HEK293 (cell line): ENCODE data around the gene FRMD6.

ENCODE experiments used
- CTCF ChIA-PET: fragments of 350-600 bp; formaldehyde crosslinking; extraction: SDS; loops from one replicate; lab custom pipeline; 2021; ENCODE audit warnings: antibody characterized with exemption; lab: Yijun Ruan, JAX
- POLR2A ChIA-PET: fragments of 300-600 bp; formaldehyde crosslinking; extraction: SDS; loops from one replicate; lab custom pipeline; 2020; ENCODE audit warnings: antibody characterized with exemption, inconsistent platforms; lab: Yijun Ruan, JAX
- H3K27ac ChIP-seq: fragments of 200-500 bp; sonication (Bioruptor generic); 2 replicates; pipeline ENCODE4 v1.5.1; 2014; ENCODE audit warnings: low read depth, low read length, control low read depth, inconsistent platforms; ENCODE audit errors: extremely low read depth
- H3K36me3 ChIP-seq, 2 experiments: fragments of 200-500 bp in 1 of 2; sonication (Bioruptor generic) in 1 of 2; 1 replicate in 1 of 2; 2 replicates in 1 of 2; pipeline ENCODE4 v1.5.1; 2014 to 2017; ENCODE audit warnings: inconsistent platforms in 2 of 2, low read length in 2 of 2; ENCODE audit not compliant: control insufficient read depth in 2 of 2, insufficient read depth in 1 of 2
- H3K4me1 ChIP-seq: fragments of 200-500 bp; sonication (Bioruptor generic); 2 replicates; pipeline ENCODE4 v1.5.1; 2014; ENCODE audit warnings: mild to moderate bottlenecking, low read length, inconsistent platforms; ENCODE audit not compliant: control insufficient read depth, insufficient read depth
- H3K4me3 ChIP-seq: 2 replicates; pipeline ENCODE4 v1.5.1; 2011; ENCODE audit warnings: low read depth, mild to moderate bottlenecking, control low read depth, low read length, moderate library complexity
- H3K9me3 ChIP-seq: fragments of 200-500 bp; sonication (Bioruptor generic); 2 replicates; pipeline ENCODE4 v1.5.1; 2014; ENCODE audit warnings: low read depth, low read length, inconsistent platforms; ENCODE audit not compliant: control insufficient read depth, insufficient read depth
- BCL11A ChIP-seq: fragments of 450-650 bp; formaldehyde crosslinking; IDR thresholded peaks from 2 replicates; pipeline ENCODE4 v1.5.1; 2016; ENCODE audit warnings: low read depth, missing biosample characterization, missing genetic modification characterization
- HOXA7 ChIP-seq: sonication (generic); formaldehyde crosslinking; IDR thresholded peaks from 2 replicates; pipeline ENCODE4 v1.8.1; 2022; ENCODE audit warnings: missing genetic modification reagents, borderline replicate concordance
- KLF10 ChIP-seq: fragments of 450-650 bp; IDR thresholded peaks from 2 replicates; pipeline ENCODE4 v1.5.1; 2018; ENCODE audit warnings: missing biosample characterization, mild to moderate bottlenecking, missing genetic modification characterization
- PATZ1 ChIP-seq: fragments of 450-650 bp; formaldehyde crosslinking; IDR thresholded peaks from 2 replicates; pipeline ENCODE4 v1.5.1; 2016; ENCODE audit warnings: missing biosample characterization, missing genetic modification characterization
- PRDM1 ChIP-seq: fragments of 450-650 bp; formaldehyde crosslinking; IDR thresholded peaks from 2 replicates; pipeline ENCODE4; 2016; ENCODE audit warnings: missing biosample characterization, missing genetic modification characterization
- WT1 ChIP-seq: fragments of 450-650 bp; formaldehyde crosslinking; IDR thresholded peaks from 2 replicates; pipeline ENCODE4 v1.5.1; 2016; ENCODE audit warnings: missing biosample characterization, missing genetic modification characterization
- ZFP37 ChIP-seq: fragments of 450-650 bp; formaldehyde crosslinking; IDR thresholded peaks from 2 replicates; pipeline ENCODE4 v1.5.1; 2016; ENCODE audit warnings: missing biosample characterization, missing genetic modification characterization
- ZFP69B ChIP-seq: fragments of 450-650 bp; formaldehyde crosslinking; IDR thresholded peaks from 2 replicates; pipeline ENCODE4 v1.5.1; 2016; ENCODE audit warnings: missing biosample characterization, missing genetic modification characterization
- ZIC2 ChIP-seq: fragments of 450-650 bp; formaldehyde crosslinking; IDR thresholded peaks from 2 replicates; pipeline ENCODE4 v1.5.1; 2016; ENCODE audit warnings: missing biosample characterization, missing genetic modification characterization
- ZNF114 ChIP-seq: fragments of 450-650 bp; formaldehyde crosslinking; IDR thresholded peaks from 2 replicates; pipeline ENCODE4 v1.5.0; 2017; ENCODE audit warnings: missing biosample characterization, missing genetic modification characterization
- ZNF146 ChIP-seq: fragments of 450-650 bp; formaldehyde crosslinking; IDR thresholded peaks from 2 replicates; pipeline ENCODE4 v1.5.1; 2016; ENCODE audit warnings: missing biosample characterization, missing genetic modification characterization
- ZNF214 ChIP-seq: fragments of 450-650 bp; formaldehyde crosslinking; IDR thresholded peaks from 2 replicates; pipeline ENCODE4 v1.5.1; 2017; ENCODE audit warnings: missing biosample characterization, mild to moderate bottlenecking, missing genetic modification characterization, borderline replicate concordance
- ZNF311 ChIP-seq: fragments of 450-650 bp; formaldehyde crosslinking; IDR thresholded peaks from 2 replicates; pipeline ENCODE4 v1.5.1; 2017; ENCODE audit warnings: missing biosample characterization, missing genetic modification characterization, borderline replicate concordance
- ZNF514 ChIP-seq: fragments of 450-650 bp; formaldehyde crosslinking; IDR thresholded peaks from 2 replicates; pipeline ENCODE4 v1.5.1; 2016; ENCODE audit warnings: missing biosample characterization, missing genetic modification characterization
- ZNF561 ChIP-seq: fragments of 450-650 bp; IDR thresholded peaks from 2 replicates; pipeline ENCODE4 v1.5.1; 2018; ENCODE audit warnings: missing biosample characterization, missing genetic modification characterization, borderline replicate concordance
- ZNF596 ChIP-seq: fragments of 450-650 bp; IDR thresholded peaks from 2 replicates; pipeline ENCODE4 v1.5.0; 2018; ENCODE audit warnings: missing biosample characterization, mild to moderate bottlenecking, missing genetic modification characterization, moderate library complexity
- ZNF645 ChIP-seq: fragments of 450-650 bp; formaldehyde crosslinking; IDR thresholded peaks from 2 replicates; pipeline ENCODE4; 2016; ENCODE audit warnings: missing biosample characterization, missing genetic modification characterization
- TF ChIP-seq, protein P1 (sequence below): fragments of 450-650 bp; formaldehyde crosslinking; IDR thresholded peaks from 2 replicates; pipeline ENCODE4 v1.5.1; 2017; ENCODE audit warnings: missing biosample characterization, missing genetic modification characterization
- TF ChIP-seq, protein P2 (sequence below): fragments of 450-650 bp; formaldehyde crosslinking; IDR thresholded peaks from 2 replicates; pipeline ENCODE4 v1.5.1; 2017; ENCODE audit warnings: missing biosample characterization, missing genetic modification characterization

Gene FRMD6

DNA sequence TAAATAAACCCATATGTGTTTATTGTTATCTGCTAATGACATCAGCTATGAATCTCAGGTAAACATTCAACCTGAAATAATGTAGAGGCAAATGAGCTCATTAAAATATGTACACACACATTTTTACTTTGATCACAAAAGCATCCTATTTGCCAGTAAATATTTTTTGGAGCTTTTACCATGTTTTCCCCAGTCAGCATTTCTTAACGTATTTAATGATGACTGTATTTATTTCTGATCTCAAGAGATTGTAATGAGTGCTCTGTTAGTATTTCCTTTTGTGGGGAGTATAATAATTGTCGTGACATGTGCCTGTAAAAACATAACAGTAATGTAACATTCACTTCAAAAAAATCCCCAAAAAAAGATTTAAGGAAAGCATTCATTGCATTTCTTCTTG lies 52.1 kb downstream of the FRMD6 start:
- POLR2A ChIA-PET: no interaction called here
- TF ChIP-seq ZNF561 (tag by site-specific recombination) (no peak), ZNF596 (tag by site-specific recombination) (no peak), WT1 (tag by site-specific recombination) (no peak), ZNF645 (tag by site-specific recombination) (no peak), ZNF146 (tag by site-specific recombination) (no peak), ZFP37 (tag by site-specific recombination) (no peak), ZNF514 (tag by site-specific recombination) (no peak), ZNF311 (no peak), ZNF114 (no peak)
- TF ChIP-seq, protein P1, sequence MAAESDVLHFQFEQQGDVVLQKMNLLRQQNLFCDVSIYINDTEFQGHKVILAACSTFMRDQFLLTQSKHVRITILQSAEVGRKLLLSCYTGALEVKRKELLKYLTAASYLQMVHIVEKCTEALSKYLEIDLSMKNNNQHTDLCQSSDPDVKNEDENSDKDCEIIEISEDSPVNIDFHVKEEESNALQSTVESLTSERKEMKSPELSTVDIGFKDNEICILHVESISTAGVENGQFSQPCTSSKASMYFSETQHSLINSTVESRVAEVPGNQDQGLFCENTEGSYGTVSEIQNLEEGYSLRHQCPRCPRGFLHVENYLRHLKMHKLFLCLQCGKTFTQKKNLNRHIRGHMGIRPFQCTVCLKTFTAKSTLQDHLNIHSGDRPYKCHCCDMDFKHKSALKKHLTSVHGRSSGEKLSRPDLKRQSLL (tag by site-specific recombination): no peak
- H3K27ac ChIP-seq: no peak overlapping the region
- no peak overlapping the region for H3K4me3 ChIP-seq
- CTCF ChIA-PET: interaction anchor here (0.6 to 1.5 kb wide), 3 partner anchors 22 to 179 kb away, joined by 3 to 5 read pairs (median 3); no protein-coding TSS in a partner anchor
- H3K36me3 ChIP-seq: peaks cover 17 to 52% of the 10 kb centered on the region in 2 experiments; a peak in 2 of 3 replicates
- H3K4me1 ChIP-seq: peaks cover 13% of the 10 kb centered on the region; the same call in 1 of the 2 replicates
- no peaks in the 10 kb centered on the region for H3K9me3 ChIP-seq

- H3K4me3 ChIP-seq: no peak overlapping the region
- ChIA-PET POLR2A (no interaction called here), CTCF (interaction anchor here (1.5 kb wide), 1 partner anchor 72 kb away, joined by 3 read pairs; no protein-coding TSS in a partner anchor)
- no peak overlapping the region for H3K27ac ChIP-seq
- peaks cover 19 to 59% of the 10 kb centered on the region in 2 experiments; a peak in 2 of 3 replicates for H3K36me3 ChIP-seq
- H3K9me3 ChIP-seq: no peaks in the 10 kb centered on the region
- TF ChIP-seq KLF10 (tag by site-specific recombination) (no peak), ZNF214 (tag by site-specific recombination) (no peak), PATZ1 (tag by site-specific recombination) (no peak), HOXA7 (no peak), PRDM1 (tag by site-specific recombination) (no peak), ZIC2 (tag by site-specific recombination) (no peak), BCL11A (no peak), ZFP69B (tag by site-specific recombination) (no peak)
- TF ChIP-seq, protein P2, sequence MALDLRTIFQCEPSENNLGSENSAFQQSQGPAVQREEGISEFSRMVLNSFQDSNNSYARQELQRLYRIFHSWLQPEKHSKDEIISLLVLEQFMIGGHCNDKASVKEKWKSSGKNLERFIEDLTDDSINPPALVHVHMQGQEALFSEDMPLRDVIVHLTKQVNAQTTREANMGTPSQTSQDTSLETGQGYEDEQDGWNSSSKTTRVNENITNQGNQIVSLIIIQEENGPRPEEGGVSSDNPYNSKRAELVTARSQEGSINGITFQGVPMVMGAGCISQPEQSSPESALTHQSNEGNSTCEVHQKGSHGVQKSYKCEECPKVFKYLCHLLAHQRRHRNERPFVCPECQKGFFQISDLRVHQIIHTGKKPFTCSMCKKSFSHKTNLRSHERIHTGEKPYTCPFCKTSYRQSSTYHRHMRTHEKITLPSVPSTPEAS (tag by site-specific recombination): no peak
- TF ChIP-seq, protein P1 (tag by site-specific recombination): no peak
- peaks cover 8% of the 10 kb centered on the region; the same call in 1 of the 2 replicates for H3K4me1 ChIP-seq
Measured at GRCh38 chr14:51704545-51704944, 52.8 kb downstream of the FRMD6 start.
